GM10266 (cell line): Measurements from ENCODE around the gene TRAF1.

Experiments used
- DNase-seq: peaks from one replicate; pipeline ENCODE4 v3.0.0; 2012; ENCODE audit errors: extremely low spot score
- TF ChIP-seq, protein P1 (sequence below): IDR thresholded peaks from 2 replicates; pipeline ENCODE4 v1.5.1; 2012; ENCODE audit warnings: mild to moderate bottlenecking, low read depth; ENCODE audit not compliant: control insufficient read depth, insufficient read depth; ENCODE audit errors: missing control alignments

TRAF1 gene

DNA sequence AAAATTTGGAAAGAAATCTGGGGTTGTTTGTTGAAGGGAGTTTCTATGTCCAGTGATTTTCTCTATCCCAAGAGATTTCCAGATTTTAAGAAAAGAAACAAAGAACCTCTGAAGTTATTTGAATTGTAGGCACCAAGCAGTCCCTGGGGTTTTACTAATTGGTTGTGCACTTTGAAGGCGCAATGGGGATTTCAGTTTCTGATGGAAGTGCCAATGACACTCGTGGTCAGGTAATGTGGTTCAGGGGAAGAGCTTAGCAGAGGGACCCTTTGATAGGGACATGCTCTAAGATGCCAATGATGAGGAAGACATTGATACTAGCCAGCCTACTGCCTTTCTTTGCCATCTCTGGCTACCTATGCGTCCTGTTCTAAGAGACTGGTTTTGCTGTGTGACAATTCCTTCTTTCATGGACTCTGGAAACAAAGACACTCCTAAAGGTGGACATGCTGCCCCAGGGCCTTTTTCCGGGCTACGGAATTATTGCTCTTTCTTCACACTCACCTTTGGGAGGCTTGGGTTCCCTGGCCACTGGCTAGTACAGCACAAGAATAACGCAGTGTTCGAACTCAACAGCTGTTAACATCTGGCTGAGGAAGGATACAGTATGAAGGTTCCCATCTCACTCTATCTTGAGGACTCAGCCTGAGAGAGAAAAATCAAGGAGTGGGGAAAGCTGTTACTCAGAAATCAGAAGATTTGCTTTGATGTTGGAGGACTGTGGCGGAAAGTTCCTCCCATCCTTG lies 6.9 kb upstream of the TRAF1 start:
- TF ChIP-seq, protein P1, sequence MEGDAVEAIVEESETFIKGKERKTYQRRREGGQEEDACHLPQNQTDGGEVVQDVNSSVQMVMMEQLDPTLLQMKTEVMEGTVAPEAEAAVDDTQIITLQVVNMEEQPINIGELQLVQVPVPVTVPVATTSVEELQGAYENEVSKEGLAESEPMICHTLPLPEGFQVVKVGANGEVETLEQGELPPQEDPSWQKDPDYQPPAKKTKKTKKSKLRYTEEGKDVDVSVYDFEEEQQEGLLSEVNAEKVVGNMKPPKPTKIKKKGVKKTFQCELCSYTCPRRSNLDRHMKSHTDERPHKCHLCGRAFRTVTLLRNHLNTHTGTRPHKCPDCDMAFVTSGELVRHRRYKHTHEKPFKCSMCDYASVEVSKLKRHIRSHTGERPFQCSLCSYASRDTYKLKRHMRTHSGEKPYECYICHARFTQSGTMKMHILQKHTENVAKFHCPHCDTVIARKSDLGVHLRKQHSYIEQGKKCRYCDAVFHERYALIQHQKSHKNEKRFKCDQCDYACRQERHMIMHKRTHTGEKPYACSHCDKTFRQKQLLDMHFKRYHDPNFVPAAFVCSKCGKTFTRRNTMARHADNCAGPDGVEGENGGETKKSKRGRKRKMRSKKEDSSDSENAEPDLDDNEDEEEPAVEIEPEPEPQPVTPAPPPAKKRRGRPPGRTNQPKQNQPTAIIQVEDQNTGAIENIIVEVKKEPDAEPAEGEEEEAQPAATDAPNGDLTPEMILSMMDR, result no peak
- no peak for DNase-seq

DNA sequence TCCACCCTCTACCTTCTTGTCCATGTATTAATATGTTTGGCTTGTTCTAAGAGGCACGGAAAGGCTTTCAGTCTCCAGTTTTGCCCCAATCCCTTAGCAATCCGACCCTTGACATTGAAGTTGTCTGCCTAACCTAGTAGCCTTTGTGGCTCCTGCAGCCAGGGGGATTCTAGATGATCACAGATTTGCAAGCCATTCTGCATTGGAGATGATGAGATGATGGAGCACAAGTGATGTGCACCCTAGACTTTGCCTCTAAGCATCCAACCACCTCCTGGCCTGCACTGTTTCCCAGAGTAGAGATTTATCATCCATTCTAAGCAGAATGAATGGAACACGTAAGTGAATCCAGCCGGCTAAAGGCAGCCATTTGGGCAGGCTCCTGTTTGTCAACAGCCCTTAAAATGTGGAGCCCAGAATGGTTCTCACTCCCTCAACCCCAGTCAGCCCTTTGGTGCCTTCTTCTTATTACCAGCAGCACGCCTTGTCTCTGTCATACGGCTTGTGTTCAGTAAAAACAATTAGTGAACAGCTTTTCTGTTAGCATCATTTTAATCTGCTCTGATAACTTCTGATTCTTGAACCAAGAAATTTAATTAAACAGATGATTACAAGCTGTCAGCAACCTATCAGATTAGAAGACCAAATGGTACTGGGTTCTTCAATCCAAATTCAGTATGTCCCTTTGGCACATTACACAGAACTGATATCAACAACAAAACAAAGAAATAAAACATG lies 5.7 kb upstream of the TRAF1 start:
- TF ChIP-seq, protein P1, result no peak
- DNase-seq, result no peak

DNA sequence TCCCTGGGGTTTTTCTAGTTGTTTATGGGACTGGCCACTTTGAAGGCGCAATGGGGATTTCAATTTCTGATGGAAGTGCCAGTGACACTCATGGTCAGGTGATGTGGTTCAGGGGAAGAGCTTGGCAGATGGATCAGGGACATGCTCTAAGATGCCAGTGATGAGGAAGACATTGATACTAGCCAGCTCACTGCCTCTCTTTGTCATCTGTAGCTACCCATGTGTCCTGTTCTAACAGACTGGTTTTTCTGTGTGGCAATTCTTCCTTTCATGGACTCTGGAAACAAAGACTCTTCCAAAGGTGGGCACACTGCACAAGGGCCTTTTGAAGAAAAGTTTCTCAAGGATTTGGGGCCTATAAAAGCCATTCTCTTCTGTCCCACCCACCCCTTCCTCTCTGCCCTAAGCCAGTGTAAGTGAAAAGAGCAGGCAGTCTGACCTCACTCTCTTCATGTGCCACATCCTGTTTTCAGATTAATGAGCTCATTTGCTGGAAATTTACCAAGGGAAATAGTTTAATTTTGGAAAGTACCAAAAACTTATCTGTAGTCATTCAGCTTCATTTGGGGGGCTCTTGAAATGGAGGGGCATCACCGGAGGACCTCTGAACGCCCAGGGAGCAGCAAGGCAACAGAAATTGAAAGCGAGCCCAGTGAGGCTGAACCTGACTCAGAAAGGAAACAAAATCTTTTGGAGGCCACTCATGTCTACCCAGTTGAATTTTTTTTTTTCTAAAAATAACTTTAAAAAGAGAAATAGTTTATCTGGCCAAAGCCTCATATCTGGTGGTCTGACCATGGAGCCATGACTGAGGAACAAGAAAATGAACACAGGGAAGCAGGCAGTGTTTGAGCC lies 4.9 kb upstream of the TRAF1 start:
- peak; percentile 88 for DNase-seq
- TF ChIP-seq, protein P1, result no peak

DNA sequence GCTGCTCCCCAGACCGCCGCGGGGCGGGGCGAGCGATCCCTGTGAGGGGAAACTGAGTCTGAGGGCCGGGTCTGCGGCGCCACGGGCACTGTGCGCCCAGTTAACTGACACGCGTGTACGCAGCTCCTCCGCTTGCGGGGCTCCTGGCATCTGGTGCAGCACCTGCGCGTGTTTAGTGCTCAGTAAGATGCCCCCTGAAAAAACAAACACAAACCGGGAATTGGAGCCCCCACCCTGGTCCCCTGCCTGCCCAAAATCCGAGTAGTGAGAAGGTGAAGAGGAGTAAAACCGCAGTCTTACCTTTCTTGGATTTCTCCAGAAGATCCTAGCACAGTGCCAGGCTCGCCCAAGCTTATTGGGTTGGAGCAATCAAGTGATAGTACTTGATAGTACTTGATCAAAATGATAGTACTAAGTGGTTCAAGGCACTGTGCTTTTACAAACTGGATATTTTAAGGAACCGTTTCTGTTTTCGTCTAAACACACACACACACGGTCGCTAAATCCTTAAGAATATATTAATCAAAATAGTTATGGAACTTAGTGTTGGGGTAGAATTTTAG lies 2.7 kb upstream of the TRAF1 start:
- TF ChIP-seq, protein P1, result no peak
- no peak for DNase-seq

DNA sequence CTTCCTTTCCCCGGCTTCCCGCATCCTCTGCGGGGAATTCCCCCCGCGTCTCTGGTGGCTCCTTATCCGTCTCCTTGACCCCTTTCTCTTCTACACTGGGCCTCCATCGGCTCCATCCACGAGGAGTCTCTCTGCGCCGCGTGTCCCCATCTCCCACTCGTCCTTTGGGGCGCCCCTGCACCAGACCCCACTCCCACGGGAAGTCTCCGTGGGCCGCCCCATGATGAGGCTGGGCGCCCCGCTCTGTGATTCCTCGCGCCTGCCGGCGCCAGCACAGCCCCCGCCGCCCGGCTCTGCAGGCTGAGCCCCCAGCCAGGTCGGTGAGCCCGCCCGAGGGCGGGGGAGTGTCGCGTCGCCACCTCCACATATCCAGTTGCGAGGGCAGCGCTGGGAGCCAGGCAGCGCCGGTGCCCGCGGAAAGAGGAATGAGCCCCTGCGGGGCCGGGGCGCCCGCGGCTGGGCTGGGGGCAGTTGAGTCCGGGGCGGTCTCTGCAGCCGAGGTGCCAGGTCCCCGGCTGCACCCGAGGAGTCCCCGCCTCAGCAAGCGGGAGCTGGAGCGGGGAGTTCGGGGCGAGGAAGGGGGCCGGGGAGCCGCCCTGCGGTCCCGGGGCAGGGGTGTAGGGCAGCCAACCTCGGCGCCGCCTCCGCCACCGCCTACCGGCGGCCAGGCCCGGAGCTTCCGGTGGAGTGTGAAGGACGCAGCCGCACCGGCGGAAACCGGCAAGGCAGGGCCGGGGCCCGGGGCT lies 2.1 kb upstream of the TRAF1 start:
- TF ChIP-seq, protein P1, result peak; percentile 27
- DNase-seq, result peak; percentile 70

DNA sequence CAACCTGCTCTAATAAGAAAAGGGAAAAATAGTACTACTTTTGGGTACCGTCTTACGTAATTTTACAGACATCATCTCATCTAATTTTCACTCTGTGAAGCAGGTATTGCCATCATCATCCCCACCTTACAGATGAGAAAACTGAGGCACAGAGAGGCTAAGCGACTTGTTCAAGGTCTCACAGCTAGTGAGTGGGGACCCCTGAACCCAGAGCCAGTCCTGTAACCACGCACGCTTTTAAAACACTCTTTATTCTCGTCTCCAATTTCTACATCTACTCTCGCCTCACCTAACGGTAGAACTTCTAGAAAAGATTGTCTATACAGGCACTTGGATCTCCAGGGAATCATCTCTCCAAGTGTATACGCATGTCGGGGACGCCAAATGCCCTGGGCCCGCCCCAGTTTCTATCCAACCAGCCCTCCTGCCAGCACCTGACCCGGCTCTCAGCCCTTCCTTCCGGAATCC lies 1.5 kb upstream of the TRAF1 start:
- TF ChIP-seq, protein P1, result no peak
- DNase-seq, result no peak
